GM18498 (cell line): ENCODE results near the gene GCG.

Experiments used
- ATAC-seq: cut with Tn5 transposase; IDR thresholded peaks from one replicate; pipeline ENCODE4 v1.9.1; 2021; ENCODE audit warnings: mild to moderate bottlenecking, moderate library complexity; ENCODE audit not compliant: unreplicated experiment

The GCG gene

DNA sequence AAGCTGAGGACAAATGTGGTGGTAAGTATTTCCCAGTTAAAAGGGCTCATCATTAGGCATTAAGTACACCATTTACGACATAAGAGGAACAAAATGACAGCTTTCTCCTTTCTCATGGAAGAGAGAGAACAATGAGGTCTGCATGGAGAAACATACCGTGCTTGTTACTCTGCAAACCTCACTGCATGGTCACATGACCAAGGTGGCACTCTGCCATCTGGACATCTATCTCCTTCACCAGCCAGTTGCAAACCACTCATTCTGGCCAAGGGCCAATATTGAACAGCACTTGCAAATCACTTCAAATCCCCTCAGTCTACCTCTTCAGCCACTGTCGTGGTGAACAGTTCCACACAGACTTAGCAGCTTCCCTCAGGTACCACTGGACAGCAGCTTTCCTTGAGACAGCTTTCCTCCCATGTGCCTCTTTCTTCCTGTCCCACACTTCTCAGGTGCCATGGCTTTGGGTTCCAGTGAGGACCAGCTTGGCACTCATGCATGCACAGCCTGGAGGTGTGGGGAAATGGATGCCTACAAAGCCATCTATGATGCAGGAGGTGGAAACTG lies 48.5 kb downstream of the GCG start:
- ATAC-seq = no peak

DNA sequence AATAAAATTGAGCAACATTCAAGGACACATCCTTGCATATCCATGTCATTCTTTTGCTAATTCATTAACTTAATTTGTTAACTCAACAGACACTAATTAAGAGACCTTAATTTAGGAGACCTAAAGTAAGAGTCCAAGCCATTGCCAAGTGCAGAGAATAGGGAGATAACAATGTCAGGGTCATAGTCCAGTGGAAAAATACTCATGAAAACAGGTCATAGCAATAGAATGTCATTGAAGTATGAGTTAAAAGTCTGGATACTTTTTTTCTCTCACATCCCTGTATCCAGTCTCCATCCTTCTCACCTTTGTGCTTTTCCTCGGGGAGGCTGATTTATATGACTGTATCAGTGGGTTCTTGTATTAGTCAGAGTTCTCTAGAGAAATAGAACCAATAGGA lies 51.5 kb downstream of the GCG start:
- no peak for ATAC-seq

DNA sequence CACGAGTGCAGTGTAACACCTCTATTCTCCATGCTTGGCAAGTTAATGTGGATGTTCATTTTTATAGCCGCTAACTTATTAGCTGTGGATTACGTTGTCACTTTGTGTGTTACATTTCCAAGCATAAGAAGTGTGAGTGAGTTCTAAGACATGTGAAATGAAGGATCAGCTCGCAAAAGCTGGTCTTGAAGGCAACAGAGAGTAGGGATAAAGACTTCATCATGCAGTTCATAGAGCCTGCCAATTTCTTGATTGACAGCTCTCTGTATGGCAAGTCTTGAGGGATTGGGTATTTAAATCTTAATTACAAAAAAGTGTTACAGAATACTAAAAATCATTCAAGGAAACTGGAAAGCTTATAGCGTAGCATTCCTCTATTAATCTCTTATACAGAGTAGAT lies 52.2 kb downstream of the GCG start:
- ATAC-seq = no peak
